A673 (cell line): Measurements from ENCODE around the gene LINC00305.

Experiments
- EZH2 ChIP-seq: fragments of 200-600 bp; sonication (generic); IDR thresholded peaks from 2 replicates; pipeline ENCODE4 v1.6.1; 2017; ENCODE audit warnings: borderline replicate concordance, low read depth, mild to moderate bottlenecking, mixed read lengths, antibody characterized with exemption, low read length; ENCODE audit not compliant: poor library complexity, severe bottlenecking
- TF ChIP-seq, protein P1 (sequence below): fragments of 300-800, 200-600 bp; sonication (generic); conservative IDR thresholded peaks from 2 replicates; pipeline ENCODE4 v1.5.1; 2017; ENCODE audit warnings: low read depth, mild to moderate bottlenecking, antibody characterized with exemption, low read length, moderate library complexity, mixed read lengths

DNA sequence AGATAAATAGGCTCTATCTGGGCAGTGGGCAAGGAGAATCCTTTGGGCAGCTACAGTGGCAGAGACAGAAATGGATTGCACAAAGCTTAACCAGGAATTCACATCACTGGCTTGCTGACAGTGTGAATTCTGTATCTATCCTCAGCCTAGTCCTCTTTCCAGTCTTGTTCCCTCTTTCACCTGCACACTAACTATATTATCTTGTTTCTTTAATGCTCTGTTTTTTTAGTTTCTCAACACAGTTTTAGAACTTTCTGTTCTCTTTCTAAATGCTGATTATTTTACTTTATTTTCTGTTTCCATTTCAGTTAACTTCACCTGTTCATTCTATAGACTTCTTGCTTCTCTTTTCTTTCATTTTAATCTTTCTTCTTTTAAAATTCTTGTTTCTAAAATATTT lies 66.4 kb downstream of the LINC00305 start:
- TF ChIP-seq, protein P1, sequence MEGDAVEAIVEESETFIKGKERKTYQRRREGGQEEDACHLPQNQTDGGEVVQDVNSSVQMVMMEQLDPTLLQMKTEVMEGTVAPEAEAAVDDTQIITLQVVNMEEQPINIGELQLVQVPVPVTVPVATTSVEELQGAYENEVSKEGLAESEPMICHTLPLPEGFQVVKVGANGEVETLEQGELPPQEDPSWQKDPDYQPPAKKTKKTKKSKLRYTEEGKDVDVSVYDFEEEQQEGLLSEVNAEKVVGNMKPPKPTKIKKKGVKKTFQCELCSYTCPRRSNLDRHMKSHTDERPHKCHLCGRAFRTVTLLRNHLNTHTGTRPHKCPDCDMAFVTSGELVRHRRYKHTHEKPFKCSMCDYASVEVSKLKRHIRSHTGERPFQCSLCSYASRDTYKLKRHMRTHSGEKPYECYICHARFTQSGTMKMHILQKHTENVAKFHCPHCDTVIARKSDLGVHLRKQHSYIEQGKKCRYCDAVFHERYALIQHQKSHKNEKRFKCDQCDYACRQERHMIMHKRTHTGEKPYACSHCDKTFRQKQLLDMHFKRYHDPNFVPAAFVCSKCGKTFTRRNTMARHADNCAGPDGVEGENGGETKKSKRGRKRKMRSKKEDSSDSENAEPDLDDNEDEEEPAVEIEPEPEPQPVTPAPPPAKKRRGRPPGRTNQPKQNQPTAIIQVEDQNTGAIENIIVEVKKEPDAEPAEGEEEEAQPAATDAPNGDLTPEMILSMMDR: no peak
- no peak for TF ChIP-seq EZH2
